H1 (cell line): ENCODE data around the gene FAM120B.

Experiments
- EZH2 ChIP-seq: fragments of 200-600 bp; sonication (generic); IDR thresholded peaks from 2 replicates; pipeline ENCODE4 v1.7.1; 2012; ENCODE audit warnings: low read depth, mild to moderate bottlenecking, moderate library complexity, low read length, inconsistent platforms; ENCODE audit not compliant: severe bottlenecking
- FOSL1 ChIP-seq: IDR thresholded peaks from 2 replicates; pipeline ENCODE4 v1.6.1; 2011; ENCODE audit warnings: mild to moderate bottlenecking, low read depth, low read length, moderate library complexity; ENCODE audit not compliant: insufficient read depth
- GTF2F1 ChIP-seq: IDR thresholded peaks from 2 replicates; pipeline ENCODE4 v1.6.1; 2012; ENCODE audit warnings: low read depth, low read length, improper control_type of control experiment, borderline replicate concordance
- HDAC6 ChIP-seq: IDR thresholded peaks from one replicate; pipeline ENCODE4 v1.7.1; 2012; ENCODE audit warnings: low read depth, mild to moderate bottlenecking, inconsistent platforms, low read length, moderate library complexity
- JUN ChIP-seq: IDR thresholded peaks from 2 replicates; pipeline ENCODE4 v1.6.1; 2011; ENCODE audit warnings: low read depth, mild to moderate bottlenecking, improper control_type of control experiment, low read length
- NRF1 ChIP-seq: IDR thresholded peaks from 2 replicates; pipeline ENCODE4 v1.6.1; 2011; ENCODE audit warnings: mild to moderate bottlenecking, low read depth, low read length, improper control_type of control experiment
- POLR2A ChIP-seq, 2 experiments: IDR thresholded peaks; 1 replicate in 1 of 2; 2 replicates in 1 of 2; pipeline ENCODE4 v1.6.1; 2011; ENCODE audit warnings: low read depth in 2 of 2, low read length in 2 of 2, mild to moderate bottlenecking in 2 of 2; ENCODE audit errors: control extremely low read depth in 1 of 2
- SRF ChIP-seq: IDR thresholded peaks from 2 replicates; pipeline ENCODE4 v1.6.1; 2011; ENCODE audit warnings: mild to moderate bottlenecking, low read depth, low read length, moderate library complexity
- SUZ12 ChIP-seq: fragments of 200-600 bp; sonication (generic); IDR thresholded peaks from 2 replicates; pipeline ENCODE4 v1.6.1; 2012; ENCODE audit warnings: mild to moderate bottlenecking, inconsistent platforms, low read length, moderate library complexity, mixed read lengths
- TAF1 ChIP-seq: IDR thresholded peaks from 2 replicates; pipeline ENCODE4 v1.6.1; 2011; ENCODE audit warnings: mild to moderate bottlenecking, low read depth, low read length
- YY1 ChIP-seq: IDR thresholded peaks from 2 replicates; pipeline ENCODE4 v1.6.1; 2011; ENCODE audit warnings: low read depth, mild to moderate bottlenecking, low read length
- TF ChIP-seq, protein P1 (sequence below), 3 experiments: IDR thresholded peaks; 1 replicate in 2 of 3; 2 replicates in 1 of 3; pipeline versions ENCODE4 v1.5.1 to v1.6.1; 2011; ENCODE audit warnings: low read length in 3 of 3, mild to moderate bottlenecking in 3 of 3, inconsistent platforms in 2 of 3, low read depth in 1 of 3, moderate library complexity in 1 of 3; ENCODE audit not compliant: insufficient read depth in 1 of 3; ENCODE audit errors: control extremely low read depth in 1 of 3
- TF ChIP-seq, protein P2 (sequence below): IDR thresholded peaks from 2 replicates; pipeline ENCODE4 v1.6.1; 2012; ENCODE audit warnings: low read length, inconsistent platforms
- TF ChIP-seq, protein P3 (sequence below): IDR thresholded peaks from 2 replicates; pipeline ENCODE4 v1.6.1; 2011; ENCODE audit warnings: low read depth, mild to moderate bottlenecking, low read length; ENCODE audit not compliant: insufficient read depth

DNA sequence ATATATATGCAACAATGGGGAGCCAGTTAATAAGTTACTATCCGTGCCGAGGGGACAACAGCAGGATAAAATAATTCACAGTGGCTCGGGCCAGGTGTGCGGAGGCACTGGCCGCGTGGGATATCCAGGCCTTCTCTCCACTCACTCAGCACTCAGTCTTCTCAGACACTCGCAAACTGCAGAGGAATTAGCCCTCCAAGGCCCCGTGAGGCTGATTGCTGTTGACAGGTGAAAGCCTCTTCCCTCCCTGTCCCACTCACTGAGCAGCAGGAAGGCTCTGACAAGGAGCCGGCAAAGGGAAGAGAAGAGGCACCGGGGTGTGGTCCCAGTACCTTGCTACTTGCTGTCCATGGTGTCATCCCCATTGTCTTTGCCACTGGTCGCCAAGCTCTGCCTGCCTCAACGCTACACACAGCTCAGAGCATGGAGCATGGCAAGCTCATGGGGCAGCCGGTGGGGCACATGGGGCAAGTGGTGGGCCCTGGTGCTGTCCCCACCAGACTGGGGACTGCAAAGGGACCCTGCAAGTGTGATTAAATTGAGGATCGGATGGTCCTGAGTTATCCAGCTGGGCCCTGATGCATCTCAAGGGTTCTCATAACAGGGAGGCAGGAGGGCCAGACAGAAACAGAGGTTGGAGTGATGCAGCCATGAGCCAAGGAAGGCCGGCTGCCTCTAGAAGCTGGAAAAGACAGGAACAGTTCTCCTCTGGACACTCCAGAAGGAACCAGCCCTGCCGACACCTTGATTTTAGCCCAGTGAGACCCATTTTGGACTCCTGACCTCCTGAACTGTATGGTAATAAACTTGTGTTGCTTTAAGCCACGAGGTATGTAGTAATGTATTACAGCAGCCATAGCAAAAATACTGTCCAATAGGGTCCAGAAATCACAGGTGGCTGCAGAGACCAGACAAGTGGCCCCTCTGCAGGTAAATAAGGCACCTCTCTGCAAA is 126.9 kb downstream of the FAM120B start:
- TF ChIP-seq JUN = no peak
- TF ChIP-seq SRF = no peak
- TF ChIP-seq, protein P1, sequence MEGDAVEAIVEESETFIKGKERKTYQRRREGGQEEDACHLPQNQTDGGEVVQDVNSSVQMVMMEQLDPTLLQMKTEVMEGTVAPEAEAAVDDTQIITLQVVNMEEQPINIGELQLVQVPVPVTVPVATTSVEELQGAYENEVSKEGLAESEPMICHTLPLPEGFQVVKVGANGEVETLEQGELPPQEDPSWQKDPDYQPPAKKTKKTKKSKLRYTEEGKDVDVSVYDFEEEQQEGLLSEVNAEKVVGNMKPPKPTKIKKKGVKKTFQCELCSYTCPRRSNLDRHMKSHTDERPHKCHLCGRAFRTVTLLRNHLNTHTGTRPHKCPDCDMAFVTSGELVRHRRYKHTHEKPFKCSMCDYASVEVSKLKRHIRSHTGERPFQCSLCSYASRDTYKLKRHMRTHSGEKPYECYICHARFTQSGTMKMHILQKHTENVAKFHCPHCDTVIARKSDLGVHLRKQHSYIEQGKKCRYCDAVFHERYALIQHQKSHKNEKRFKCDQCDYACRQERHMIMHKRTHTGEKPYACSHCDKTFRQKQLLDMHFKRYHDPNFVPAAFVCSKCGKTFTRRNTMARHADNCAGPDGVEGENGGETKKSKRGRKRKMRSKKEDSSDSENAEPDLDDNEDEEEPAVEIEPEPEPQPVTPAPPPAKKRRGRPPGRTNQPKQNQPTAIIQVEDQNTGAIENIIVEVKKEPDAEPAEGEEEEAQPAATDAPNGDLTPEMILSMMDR (IDR thresholded peaks at IDR 0.05; ENCODE audit: control extremely low read depth in 1 of 3, insufficient read depth in 1 of 3, low read depth in 1 of 3, low read length in 3 of 3) = no peak
- TF ChIP-seq POLR2A (IDR thresholded peaks at IDR 0.05; ENCODE audit: control extremely low read depth in 1 of 2, low read depth in 2 of 2, low read length in 2 of 2) = no peak
- TF ChIP-seq, protein P2, sequence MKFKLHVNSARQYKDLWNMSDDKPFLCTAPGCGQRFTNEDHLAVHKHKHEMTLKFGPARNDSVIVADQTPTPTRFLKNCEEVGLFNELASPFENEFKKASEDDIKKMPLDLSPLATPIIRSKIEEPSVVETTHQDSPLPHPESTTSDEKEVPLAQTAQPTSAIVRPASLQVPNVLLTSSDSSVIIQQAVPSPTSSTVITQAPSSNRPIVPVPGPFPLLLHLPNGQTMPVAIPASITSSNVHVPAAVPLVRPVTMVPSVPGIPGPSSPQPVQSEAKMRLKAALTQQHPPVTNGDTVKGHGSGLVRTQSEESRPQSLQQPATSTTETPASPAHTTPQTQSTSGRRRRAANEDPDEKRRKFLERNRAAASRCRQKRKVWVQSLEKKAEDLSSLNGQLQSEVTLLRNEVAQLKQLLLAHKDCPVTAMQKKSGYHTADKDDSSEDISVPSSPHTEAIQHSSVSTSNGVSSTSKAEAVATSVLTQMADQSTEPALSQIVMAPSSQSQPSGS = no peak
- no peak for TF ChIP-seq FOSL1
- no peak for TF ChIP-seq SUZ12
- no peak for TF ChIP-seq GTF2F1
- TF ChIP-seq, protein P3, sequence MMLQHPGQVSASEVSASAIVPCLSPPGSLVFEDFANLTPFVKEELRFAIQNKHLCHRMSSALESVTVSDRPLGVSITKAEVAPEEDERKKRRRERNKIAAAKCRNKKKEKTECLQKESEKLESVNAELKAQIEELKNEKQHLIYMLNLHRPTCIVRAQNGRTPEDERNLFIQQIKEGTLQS = no peak
- TF ChIP-seq NRF1 = no peak
- TF ChIP-seq EZH2 = no peak
- TF ChIP-seq TAF1 = no peak
- no peak for TF ChIP-seq HDAC6
- no peak for TF ChIP-seq YY1
